Stimulated activated CD4-positive, alpha-beta T cell treated with anti-CD3 and anti-CD28 coated beads, Interleukin-2, amount 100 ng/mL, for 48 hours (primary cell): ENCODE measurements around the gene ZNF410.
"Not testable (repeated sequence)": the region's sequence is repeated elsewhere in the genome, so short reads cannot be mapped to it uniquely, and the experiment has no call there.

Experiments used
- DNase-seq, 2 donors: peaks; one replicate each; pipeline ENCODE4 v3.0.0-alpha.2; 2020

Gene ZNF410

DNA sequence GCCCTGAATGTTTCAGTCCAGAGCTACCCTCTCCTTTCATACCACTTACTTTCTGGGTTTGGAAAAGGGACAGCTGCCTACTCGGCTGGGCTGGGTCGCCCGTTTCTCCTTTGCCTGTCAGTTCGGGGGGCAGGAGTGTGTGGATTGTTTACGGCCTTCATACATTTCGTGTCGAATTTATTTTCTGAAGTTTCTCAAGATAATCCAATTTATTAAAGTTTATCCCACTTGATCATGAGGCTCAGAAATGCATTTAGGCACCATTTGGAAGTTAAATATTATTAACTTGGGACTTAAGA lies 608 bp downstream of the ZNF410 start:
- DNase-seq: peak in 1 of 2 donors; percentile 2

DNA sequence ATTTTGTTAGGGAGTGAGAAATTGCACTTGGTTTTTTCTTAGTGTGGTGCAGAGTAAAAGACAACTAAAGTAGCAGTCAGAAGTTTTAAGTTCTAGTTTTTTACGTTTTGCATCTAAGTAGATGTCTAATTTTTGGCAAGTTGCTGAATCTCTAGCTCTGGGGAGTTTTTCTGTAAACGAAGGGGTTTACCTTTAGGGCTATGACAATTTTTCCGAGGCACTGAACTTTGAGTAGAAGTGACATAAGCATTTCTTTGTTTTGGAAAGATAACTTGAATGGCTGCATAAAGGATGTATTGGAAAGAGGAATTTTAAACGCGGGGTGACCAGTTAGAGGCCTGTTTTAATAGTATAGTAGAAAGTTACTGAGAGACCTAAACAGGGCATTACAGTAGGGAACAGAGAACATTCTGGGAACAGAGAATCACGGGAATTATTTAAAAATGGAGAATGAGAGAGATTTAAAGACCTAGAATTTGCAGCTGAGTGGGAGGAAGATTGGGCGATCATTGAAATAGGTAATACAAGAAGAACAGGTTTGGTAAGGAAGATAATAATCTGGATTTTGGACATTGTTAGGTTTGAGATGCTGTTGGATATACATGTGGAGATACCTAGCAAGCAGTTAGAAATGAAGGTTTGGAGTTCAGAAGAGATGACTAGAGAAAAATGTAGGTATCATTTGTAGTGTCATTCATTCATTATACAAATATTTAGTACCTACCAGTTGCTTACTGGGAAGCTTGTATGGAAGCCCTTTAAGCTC lies 1.2 kb downstream of the ZNF410 start:
- no peak for DNase-seq

DNA sequence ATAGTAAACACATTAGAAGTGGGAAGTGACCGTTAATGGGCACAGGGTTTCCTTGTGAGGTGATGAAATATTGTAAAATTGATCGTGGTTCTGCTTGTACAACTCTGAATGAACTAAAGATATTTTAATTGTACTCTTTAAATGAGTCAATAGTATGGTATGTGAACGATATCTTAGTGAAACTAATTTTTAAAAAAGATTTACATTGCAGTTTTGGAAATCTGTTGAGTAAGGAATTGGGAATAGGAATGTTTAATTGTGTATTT lies 1.7 kb downstream of the ZNF410 start:
- no peak for DNase-seq

DNA sequence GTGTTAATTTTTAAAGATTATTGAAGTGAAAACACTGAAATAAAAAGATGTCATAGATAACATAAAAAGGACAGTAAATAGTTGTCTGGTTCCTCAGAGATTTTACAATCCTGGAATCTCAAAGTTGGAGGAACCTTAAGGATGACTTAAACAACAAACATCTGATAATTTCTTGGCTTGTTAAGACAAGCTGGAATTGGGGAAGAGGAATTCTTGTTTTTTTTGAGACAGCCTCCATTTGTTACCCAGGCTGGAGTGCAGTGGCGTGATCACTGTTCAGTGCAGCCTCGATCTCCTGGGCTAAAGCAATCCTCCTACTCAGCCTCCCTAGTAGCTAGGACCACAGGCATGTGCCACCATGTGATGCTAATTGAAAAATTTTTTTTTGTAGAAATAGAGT lies 2.3 kb downstream of the ZNF410 start:
- DNase-seq: no peak

DNA sequence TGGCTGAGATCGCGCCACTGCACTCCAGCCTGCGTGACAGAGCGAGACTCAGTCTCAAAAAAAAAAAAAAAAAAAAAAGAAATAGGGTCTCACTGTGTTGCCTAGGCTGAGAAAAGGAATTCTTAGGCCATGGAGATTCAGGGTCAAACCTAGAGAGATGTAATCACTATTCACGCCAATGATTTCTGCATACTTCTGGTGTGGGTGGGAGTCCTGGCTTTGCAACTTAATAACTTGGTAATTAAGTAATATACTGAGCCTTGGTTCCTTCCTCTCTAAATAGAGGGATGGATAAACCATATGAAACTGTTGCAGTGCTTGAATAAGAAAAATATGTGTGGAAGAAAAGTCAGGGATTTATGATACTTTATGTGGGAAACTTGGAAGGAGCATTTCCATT lies 2.7 kb downstream of the ZNF410 start:
- DNase-seq: no peak

DNA sequence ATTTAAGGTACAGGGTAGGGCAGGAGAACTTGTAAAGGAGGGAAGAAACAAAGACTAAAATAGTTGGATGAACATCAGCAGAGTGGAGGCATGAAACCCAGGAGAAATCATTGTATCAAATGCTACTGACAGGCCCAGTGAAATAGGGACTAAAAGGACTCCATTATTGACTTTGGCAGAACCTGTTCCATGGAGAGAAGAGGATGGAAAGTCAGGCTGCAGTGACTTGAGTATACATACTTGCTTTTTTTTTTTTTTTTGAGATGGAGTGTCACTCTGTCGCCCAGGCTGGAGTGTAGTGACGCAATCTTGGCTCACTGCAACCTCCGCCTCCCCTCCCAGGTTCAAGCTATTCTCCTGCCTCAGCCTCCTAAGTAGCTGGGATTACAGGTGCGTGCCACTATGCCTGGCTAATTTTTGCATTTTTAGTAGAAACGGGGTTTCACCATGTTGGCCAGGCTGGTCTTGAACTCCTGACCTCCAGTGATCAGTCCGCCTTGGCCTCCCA lies 7.6 kb downstream of the ZNF410 start:
- not testable (repeated sequence) for DNase-seq

DNA sequence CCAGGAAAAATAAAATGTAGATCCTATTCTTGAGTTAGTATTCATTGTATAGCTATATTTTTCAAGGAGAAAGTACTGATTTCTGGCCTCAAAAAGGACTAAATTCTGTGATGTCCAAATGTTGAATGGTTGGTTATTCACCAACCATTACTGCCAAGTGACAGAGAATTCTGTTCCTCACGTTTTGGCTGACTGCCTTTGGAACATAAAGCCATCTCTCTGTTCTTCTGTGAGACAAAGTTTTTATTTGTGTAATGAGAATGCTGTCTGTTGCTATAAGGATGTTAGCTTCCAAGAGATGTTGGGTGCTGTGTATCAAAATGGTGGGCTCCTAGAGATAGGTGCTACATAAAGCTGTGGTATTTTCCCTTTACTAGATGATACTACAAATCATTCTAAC lies 9.3 kb downstream of the ZNF410 start:
- DNase-seq: no peak

DNA sequence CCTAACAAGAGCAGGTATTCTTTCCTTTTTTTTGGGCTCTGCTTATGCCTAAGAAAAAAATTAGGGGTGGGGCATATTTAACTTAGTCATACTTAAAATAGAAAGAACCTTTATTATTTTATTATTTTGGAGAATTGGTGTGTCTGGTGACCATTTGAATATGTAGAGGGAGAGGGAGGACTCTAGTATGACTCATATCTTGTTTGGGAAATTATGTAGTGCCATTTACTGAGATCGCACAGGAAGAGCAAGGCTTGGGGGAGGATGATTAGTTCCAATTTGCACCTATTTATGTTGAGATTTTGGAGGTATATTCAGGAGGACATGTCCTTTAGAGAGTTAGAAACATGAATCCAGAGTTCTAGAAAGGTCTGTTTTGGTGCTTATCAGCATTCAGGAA lies 9.9 kb downstream of the ZNF410 start:
- DNase-seq: no peak

DNA sequence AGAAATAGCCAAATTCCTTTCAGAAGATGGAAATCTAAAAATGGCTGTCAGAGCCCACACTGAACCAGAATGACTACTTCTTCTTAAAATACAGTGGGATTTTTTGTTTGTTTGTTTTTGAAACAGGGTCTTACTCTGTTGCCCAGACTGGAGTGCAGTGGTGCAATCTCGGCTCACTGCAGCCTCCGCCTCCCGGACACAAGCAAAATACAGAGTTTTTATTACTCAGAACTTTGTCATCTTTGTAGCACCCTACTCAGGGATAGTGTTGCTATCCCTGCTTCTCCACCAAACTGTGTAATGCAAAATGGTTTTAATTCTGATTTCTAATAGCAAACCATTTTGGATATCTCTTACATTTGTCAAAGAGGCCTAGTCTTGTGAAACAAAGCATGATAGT lies 16.4 kb downstream of the ZNF410 start:
- DNase-seq: no peak

DNA sequence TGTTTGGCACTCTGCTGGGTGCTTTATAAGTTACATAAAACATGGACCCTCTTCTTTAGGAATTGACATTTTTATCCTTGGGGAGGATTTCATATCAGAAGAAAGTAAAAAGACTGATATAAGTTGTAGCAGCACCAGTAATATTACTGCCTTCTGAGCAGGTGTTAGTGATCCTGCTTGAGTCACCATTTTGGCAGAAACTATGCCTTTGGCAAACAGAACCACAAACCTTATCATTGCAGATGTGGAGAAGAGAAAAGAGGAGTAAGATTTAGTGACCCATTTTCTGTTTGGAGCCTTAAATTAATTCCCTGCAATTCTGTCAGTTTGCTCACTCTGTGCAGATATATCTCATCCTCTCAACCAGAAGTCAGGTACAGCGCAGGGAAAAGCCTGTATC lies 23.0 kb downstream of the ZNF410 start:
- no peak for DNase-seq

DNA sequence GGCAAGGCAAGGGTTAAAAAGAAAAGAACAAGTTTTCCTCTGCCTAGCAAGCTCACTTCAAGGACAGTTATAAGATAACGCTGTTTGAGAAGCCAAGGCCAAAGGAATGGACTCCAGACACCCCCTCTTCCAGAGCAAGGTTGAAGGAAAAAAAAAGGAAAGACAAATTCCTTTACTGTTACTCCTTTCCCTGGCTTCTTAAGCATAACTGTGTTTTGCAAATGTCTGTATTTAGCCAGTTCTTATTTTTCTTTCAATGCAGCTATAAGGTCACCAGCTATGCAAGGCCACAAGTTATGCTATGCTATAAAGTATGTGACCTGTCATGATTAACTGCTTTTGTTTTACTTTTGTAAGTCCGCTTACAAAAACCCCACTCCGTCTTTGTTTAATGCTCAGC lies 26.6 kb downstream of the ZNF410 start:
- DNase-seq: no peak

DNA sequence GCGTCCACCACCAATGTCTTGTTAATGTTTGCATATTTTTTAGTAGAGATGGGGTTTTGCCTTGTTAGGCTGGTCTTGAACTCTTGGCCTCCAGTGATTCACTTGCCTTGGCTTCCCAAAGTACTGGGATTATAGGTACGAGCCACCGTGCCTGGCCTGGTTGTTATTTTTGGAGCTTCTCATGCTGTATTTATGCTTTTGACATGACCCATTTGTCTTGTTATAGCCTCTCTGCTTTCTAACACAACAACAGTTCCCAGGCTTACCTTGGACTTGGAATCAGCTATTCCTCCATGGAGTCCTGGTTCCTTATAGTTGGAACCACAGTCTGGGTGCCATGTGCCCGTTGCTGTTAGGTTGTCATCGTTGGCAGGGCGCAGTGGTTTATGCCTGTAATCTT lies 29.7 kb downstream of the ZNF410 start:
- DNase-seq: no peak

DNA sequence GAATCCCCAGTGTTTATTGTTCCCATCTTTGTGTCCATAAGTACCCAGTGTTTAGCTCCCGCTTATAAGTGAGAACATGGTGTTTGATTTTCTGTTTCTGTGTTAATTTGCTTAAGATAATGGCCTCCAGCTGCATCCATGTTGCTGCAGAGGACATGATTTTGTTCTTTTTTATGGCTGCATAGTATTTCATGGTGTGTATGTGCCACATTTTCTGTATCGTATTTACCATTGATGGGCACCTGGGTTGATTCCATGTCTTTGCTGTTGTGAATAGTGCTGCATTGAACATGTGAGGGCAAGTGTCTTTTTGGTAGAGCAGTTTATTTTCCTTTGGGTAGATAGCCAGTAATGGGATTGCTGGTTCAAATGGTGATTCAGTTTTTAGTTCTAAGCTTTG lies 32.8 kb downstream of the ZNF410 start:
- not testable (repeated sequence) for DNase-seq

DNA sequence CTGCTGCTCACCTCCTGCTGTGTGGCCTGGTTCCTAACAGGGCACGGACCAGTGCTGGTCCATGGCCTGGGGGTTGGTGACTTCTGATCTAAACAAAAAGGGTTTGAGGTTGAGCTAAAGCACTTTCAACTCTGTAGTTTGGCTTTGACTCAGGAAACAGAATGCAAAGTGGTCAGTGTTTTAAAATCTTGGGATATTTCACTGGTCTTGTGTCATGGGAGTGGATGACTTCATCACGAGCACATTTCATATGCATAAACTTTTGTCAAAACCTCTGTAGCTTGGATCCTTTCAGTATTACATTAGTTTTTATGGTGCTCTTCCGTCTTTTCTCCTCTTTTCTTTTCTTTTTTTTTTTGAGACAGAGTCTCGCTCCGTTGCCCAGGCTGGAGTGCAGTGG lies 37.7 kb downstream of the ZNF410 start:
- no peak for DNase-seq

DNA sequence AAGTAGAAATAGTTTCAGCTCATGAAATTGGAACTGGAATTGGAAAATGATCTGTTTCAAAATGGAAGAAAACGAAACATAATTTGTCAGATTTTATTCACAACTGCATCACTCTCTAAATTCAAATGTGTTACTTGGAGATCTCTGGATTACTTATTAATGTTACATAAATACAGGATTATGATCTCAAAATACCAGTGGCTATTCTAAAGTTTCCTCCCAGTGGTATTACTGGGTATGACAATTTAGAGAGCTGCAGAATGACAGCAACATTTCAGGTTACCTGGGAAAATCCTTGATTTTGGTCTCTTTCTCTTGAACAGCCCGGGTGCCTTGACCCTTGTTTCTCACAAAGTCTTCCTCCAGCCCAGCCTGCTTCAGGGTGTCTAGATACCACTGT lies 49.0 kb downstream of the ZNF410 start:
- no peak for DNase-seq

DNA sequence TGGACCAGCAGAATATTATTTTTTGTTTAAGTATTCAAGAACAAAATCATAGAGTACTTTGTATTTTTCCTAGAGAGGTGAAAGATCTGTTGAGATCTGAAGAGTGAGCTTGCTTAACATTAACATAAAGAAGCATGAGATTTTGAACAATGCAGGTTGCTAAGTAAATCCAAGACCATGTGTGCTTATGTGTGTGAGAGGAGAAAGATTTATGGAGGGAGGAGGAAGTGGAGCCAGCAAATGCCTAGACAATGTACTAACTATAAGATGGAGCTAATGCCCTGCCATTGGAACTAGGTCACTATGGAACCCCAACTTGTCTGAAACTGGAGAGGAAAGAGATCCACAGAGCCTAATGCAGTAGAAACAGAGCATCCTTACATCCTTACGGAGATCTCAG lies 49.9 kb downstream of the ZNF410 start:
- no peak for DNase-seq

DNA sequence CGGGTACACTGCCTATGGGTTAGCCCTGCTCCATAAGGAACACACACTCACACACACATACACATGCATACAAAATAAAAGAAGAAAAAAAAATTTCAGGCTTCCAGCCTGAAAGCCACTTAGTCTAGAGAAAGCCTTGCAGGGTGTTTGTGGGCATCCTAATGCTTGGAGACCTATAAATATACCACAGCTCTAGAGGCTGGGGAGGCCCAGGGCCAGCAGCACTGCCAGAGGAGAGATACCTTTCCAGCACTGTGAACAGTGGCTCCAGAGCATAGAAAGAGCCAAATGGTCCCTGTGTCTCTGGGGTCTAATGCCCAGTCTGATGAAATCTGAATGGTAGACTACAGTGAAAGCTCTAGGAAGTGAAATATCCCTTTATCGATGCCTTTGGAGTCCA lies 50.4 kb downstream of the ZNF410 start:
- no peak for DNase-seq

DNA sequence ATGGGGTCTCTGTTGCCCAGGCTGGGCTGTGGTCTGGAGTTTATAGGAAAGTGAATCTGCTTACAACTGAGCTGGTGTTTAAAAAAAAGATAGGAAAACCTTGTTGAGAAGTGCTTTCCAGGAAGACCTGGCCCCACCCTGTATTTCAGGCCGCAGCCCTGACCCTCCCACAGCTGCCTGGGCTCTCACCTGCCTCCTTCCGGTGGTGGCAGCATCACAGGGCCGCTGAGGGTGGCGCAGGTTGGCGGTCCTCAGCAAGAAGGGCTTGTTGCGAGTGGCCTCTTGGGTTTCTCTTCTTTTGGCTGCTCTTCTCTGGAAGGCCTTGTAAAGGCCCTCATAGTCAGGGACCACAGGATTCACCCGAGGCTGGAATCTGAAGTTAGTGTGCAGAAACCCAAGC lies 55.5 kb downstream of the ZNF410 start:
- no peak for DNase-seq

DNA sequence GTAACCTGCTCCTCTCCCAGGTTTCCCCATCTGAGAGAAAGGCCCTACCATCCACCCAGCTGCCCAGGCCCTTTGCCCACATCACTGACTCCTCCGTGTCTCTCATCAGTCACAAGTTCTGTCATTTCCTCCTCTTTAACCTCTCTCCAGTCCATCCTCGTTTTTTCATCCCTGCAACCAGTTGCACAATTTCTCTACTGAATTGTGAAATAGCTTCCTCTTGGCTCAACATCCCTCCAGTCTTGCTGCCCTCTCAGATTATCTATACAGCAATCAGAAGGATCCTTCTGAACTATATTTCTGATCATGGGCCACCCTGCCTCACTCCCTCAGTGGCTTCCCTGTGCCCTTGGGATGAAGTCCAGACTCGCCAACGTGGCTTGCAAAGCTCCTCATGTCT lies 56.4 kb downstream of the ZNF410 start:
- no peak for DNase-seq

DNA sequence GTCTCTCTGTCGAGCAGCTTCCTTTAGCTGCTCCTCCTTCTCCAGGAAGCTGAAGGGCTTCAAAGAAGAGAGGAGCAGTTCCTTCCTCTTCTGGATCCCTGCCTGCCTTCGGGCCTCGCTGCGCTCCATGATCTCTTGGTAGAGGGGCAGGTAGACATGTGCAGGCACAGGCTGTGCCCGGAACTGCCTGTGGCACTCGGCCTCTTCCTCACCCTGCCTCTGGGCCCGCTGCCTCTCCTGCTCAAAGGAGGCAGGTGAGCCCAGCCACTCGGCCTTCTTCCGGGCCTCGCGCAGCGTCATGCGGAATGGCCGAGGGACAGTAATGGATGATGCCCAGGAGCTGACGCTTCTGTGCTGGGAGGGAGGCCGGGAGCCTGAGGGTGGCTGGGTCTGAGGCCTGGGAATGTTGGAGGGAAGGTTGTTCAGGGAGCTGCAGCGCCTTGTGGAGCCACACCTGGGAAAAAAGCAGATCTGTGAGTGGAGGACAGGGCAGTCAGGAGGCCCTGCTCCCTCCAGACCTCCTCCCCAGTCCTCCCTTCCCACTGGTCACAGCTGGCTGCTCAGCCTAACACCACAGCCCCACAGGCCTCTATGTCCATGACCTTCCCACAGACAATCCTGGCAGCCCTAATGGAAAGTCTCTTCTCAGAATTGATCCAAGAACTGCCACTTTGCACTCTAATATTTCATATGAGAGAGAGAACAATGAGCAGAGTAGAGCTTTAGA lies 57.9 kb downstream of the ZNF410 start:
- DNase-seq: no peak

DNA sequence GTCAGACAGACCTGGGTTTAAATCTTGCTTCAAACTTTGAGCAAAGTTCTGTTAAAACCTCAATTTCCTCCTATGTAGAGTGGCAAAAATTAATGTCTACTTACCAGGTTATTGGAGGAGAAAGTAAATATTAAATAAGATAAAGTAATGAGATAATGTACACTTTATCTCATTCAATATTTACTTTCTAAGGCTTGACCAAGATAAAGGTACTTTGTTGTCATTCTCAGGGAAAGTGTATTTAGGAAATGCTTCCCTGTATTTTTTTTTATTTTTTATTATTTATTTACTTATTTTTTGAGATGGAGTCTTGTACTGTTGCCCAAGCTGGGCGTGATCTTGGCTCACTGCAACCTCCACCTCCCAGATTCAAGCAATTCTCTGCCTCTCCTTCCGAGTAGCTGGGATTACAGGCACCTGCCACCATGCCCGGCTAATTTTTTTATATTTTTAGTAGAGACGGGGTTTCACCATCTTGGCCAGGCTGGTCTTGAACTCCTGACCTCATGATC lies 58.6 kb downstream of the ZNF410 start:
- no peak for DNase-seq

DNA sequence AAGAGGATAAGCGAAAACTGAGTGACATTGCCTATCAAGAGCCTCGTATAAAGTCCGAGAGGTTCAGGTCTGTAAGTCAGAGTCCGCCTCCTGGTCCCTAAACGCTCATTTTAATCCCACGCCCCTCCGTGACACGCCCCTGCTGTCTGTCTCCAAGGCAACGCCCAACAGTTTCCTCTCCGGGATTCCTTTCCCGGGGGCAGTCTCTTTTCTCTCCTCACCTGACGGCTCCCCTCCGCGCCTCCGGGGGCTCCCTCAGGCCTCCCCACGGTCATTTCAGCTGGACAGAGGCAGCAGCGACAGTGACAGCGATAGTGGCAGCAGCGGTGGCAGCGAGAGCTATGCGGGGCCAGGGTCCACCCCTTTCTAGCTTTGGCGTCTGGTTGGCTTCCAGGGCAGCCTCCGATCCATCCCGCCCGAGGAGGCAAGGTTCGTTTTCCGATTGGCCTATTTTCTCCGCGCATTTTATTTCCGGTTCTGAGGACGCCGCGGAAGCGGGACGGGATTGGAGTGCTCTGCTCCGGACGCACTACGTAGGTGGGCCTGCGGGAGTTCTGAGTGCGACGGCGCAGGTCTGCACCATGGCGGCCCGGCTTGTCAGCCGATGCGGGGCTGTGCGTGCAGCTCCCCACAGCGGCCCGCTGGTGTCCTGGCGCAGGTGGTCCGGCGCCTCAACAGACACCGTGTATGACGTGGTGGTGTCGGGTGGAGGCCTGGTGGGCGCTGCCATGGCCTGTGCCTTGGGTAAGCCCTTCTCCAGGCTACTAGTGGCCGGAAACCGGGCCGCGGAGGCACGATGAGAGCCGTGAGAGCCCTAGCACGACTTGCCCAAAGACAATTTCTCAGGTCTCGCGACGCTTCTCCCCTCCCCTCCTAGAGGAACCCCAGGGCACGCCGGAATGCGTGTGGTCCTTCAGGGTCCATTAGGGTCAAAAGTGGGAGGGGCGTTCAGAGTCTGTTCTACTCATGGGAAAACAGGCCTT lies 63.4 kb downstream of the ZNF410 start, which contains the start of the genes COQ6 and FAM161B:
TSS of gene COQ6 (plus strand) at position 551 of the 983 bp plus-strand sequence. CDS start at position 582, 31 bp downstream.
TSS of gene FAM161B (minus strand) at position 343 of the 983 bp plus-strand sequence. CDS start at position 275, 68 bp downstream.
- peak; percentile 81 to 86 for DNase-seq

DNA sequence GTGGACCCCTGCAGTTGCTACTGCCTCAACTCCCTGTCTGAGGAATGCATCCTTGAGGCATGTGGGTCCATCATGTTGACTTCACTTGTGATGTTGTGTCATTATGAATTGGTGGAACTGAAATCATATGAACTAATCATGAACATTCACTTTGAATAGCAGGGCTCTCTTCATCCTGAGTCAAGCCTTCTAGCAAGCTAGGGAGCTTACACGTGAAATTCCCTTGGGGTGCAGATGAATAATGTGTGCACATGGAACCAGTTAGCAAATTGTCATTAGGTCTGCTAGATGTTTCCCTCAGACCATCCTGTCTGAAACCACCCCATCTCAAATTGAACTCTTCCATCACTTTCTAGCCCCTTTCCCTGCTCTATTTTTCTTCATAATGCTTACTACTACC lies 67.1 kb downstream of the ZNF410 start:
- no peak for DNase-seq
